GM12878 (cell line): ENCODE data around the gene IL5. TPM values are rescaled to one million over a fixed set of nuclear protein-coding genes. Genes with fewer than 3 reads are reported as not detected.
"Not testable (repeated sequence)": the region's sequence is repeated elsewhere in the genome, so short reads cannot be mapped to it uniquely, and the experiment has no call there.

Source experiments
- ATAC-seq: fragments of 200-7000 bp; cut with Tn5 transposase; 3 replicates; pipeline ENCODE4 v1.9.1; 2020; ENCODE audit warnings: mild to moderate bottlenecking, moderate library complexity
- BruUV-seq: library from RNA; stranded (reverse); fragments of 400-500 nt; replicated peaks from 2 replicates; lab custom pipeline; 2021; lab: Mats Ljungman, UMichigan
- CTCF ChIA-PET: fragments of 300-600 bp; sonication (Branson Sonifier 250); formaldehyde crosslinking; extraction: SDS; loops from one replicate; lab custom pipeline; 2021; ENCODE audit warnings: inconsistent platforms; lab: Yijun Ruan, JAX
- POLR2A ChIA-PET: fragments of 350-600 bp; formaldehyde crosslinking; extraction: SDS; loops from one replicate; lab custom pipeline; 2021; ENCODE audit warnings: inconsistent platforms; lab: Charles Lee
- RAD21 ChIA-PET: fragments of 300-600 bp; sonication (Branson Sonifier 250); formaldehyde crosslinking; loops from one replicate; lab custom pipeline; 2023; ENCODE audit warnings: antibody characterized with exemption; ENCODE audit not compliant: unreplicated experiment; lab: Charles Lee
- SMC1A ChIA-PET: fragments of 300-600 bp; sonication (Branson Sonifier 250); formaldehyde crosslinking; loops from one replicate; lab custom pipeline; 2023; ENCODE audit not compliant: unreplicated experiment, uncharacterized antibody; lab: Charles Lee
- DNase-seq: peaks from one replicate; pipeline ENCODE4 v3.0.0-alpha.2; 2011; ENCODE audit warnings: low read depth, low spot score
- FAIRE-seq: peaks from 3 replicates; lab custom pipeline; 2011; peaks lifted over from hg19 to GRCh38; lab: Jason Lieb, UNC
- H2AFZ ChIP-seq: 2 replicates; pipeline ENCODE4 v1.6.0; 2011; ENCODE audit warnings: low read depth, low read length, control low read depth; ENCODE audit not compliant: control insufficient read depth
- H3K27ac ChIP-seq: 2 replicates; pipeline ENCODE4 v1.5.1; 2011; ENCODE audit warnings: control low read depth; ENCODE audit not compliant: control insufficient read depth, insufficient read depth
- H3K27me3 ChIP-seq, 2 experiments: replicated peaks in 1 of 2; 2 replicates each; pipeline versions ENCODE4 v1.6.0 to v1.6.1; 2011; ENCODE audit warnings: low read length in 1 of 2; ENCODE audit not compliant: control insufficient read depth in 2 of 2, insufficient read depth in 2 of 2
- H3K36me3 ChIP-seq, 2 experiments: 2 replicates each; pipeline ENCODE4 v1.5.1; 2011; ENCODE audit warnings: low read length in 1 of 2; ENCODE audit not compliant: control insufficient read depth in 2 of 2, insufficient read depth in 2 of 2
- H3K4me1 ChIP-seq: 2 replicates; pipeline ENCODE4 v1.6.1; 2011; ENCODE audit warnings: mild to moderate bottlenecking, low read length, moderate library complexity, mixed read lengths; ENCODE audit not compliant: control insufficient read depth, insufficient read depth
- H3K4me2 ChIP-seq: 2 replicates; pipeline ENCODE4 v1.6.0; 2011; ENCODE audit warnings: control low read depth; ENCODE audit not compliant: control insufficient read depth, insufficient read depth
- H3K4me3 ChIP-seq: fragments of 200-600 bp; sonication (generic); 2 replicates; pipeline ENCODE4 v1.5.1; 2016
- H3K79me2 ChIP-seq: 2 replicates; pipeline ENCODE4 v1.6.0; 2011; ENCODE audit warnings: low read length; ENCODE audit not compliant: control insufficient read depth, insufficient read depth
- H3K9ac ChIP-seq: 2 replicates; pipeline ENCODE4 v1.8.0; 2011; ENCODE audit warnings: low read length, control low read depth, mixed read lengths; ENCODE audit not compliant: control insufficient read depth, insufficient read depth
- H3K9me3 ChIP-seq: replicated peaks from 3 replicates; pipeline ENCODE4 v1.5.1; 2011; ENCODE audit warnings: mild to moderate bottlenecking, low read length; ENCODE audit not compliant: control insufficient read depth, insufficient read depth
- H4K20me1 ChIP-seq: 2 replicates; pipeline ENCODE4 v1.6.0; 2011; ENCODE audit not compliant: control insufficient read depth, insufficient read depth
- CBX5 ChIP-seq: sonication (generic); IDR thresholded peaks from 2 replicates; pipeline ENCODE4 v1.6.1; 2016; ENCODE audit warnings: low read depth, moderate library complexity, mild to moderate bottlenecking, inconsistent platforms
- CEBPZ ChIP-seq: fragments of 150-350 bp; IDR thresholded peaks from 2 replicates; pipeline ENCODE4 v1.6.1; 2016; ENCODE audit warnings: low read depth, low read length
- YY1 ChIP-seq: IDR thresholded peaks from 2 replicates; pipeline ENCODE4 v1.6.1; 2011; ENCODE audit warnings: low read depth, mild to moderate bottlenecking, low read length
- ZBTB33 ChIP-seq: fragments of 450-650 bp; IDR thresholded peaks from 2 replicates; pipeline ENCODE4 v1.6.1; 2017; ENCODE audit warnings: mild to moderate bottlenecking
- WGBS: methylation state at CpG from one replicate; pipeline ENCODE4 v1.1.6; 2016; ENCODE audit warnings: low lambda C conversion rate; ENCODE audit not compliant: insufficient replicate concordance, insufficient coverage; ENCODE audit errors: missing lambda C conversion rate; 5-methylcytosine and 5-hydroxymethylcytosine counted together
- in situ Hi-C: fragments of 300-500 bp; cut with MboI; formaldehyde crosslinking; loops from 9 replicates; pipeline ENCODE4 v1.14.3; 2018; ENCODE audit warnings: mixed read lengths
- intact Hi-C: fragments of 100-400 bp; cut with micrococcal nuclease; formaldehyde crosslinking; loops from one replicate; pipeline ENCODE4 v1.14.2; 2022; ENCODE audit not compliant: unreplicated experiment
- polyA plus RNA-seq, 11 experiments: library from polyadenylated mRNA; depleted of rRNA in 4 of 11; unstranded in 6 of 11; stranded (reverse) in 5 of 11; fragments of >200 nt; fragmentation: Nextera tagmentation in 4 of 11; fragmentation: Illumina TruSeq in 1 of 11; extraction: Ambion mirVana in 4 of 11; extraction: Trizol in 1 of 11; gene quantifications; 1 replicate in 1 of 11; 2 replicates in 10 of 11; pipeline versions ENCODE4 v1.2.1 to v1.2.3, GENCODE V29; 2011 to 2016; ENCODE audit warnings: inconsistent platforms in 2 of 11, missing spikeins in 2 of 11, low read depth in 1 of 11
- total RNA-seq, 4 experiments: library from RNA; depleted of rRNA in 3 of 4; stranded (reverse); fragments of >200 nt in 3 of 4; fragmentation: Illumina TruSeq in 1 of 4; extraction: Trizol in 1 of 4; gene quantifications; 2 replicates each; pipeline versions ENCODE4 v1.2.1 to v1.2.3, GENCODE V29; 2013 to 2021
- TF ChIP-seq, protein P1 (sequence below): fragments of 450-650 bp; IDR thresholded peaks from 2 replicates; pipeline ENCODE4 v1.6.1; 2017; ENCODE audit warnings: mild to moderate bottlenecking, moderate library complexity

IL5 gene
- total and polyA plus RNA-seq, 10 of the 15 experiments (the other 5 are each of a cell fraction or from before 2014, with no cell fraction given), result not detected

DNA sequence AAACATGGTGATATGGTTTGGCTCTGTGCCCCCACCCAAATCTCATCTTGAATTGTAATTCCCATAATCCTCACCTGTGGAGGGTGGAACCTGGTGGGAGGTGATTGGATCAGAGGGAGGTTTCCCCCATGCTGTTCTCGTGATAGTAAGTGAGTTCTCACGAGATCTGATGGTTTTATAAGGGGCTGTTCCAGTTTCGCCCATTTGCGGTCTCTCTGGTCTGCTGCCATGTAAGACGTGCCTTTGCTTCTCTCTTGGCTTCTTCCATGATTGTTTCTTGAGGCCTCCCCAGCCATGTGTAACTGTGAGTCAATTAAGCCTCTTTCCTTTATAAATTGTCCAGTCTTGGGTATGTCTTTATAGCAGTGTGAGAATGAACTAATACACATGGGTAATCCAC, 18.4 kb downstream of the IL5 start:
- not testable (repeated sequence) for BruUV-seq, H3K79me2 ChIP-seq, H2AFZ ChIP-seq, H3K27me3 ChIP-seq, H3K4me3 ChIP-seq, H3K36me3 ChIP-seq, DNase-seq, ATAC-seq, H3K9ac ChIP-seq, FAIRE-seq, H4K20me1 ChIP-seq
- Histone ChIP-seq H3K4me2 (peak overlapping the region; percentile 60), H3K9me3 (peaks cover 37% of the 10 kb centered on the region), H3K4me1 (peaks cover 38% of the 10 kb centered on the region), H3K27ac (peak overlapping the region; percentile 84)
- ChIA-PET POLR2A (interaction anchor here (0.7 to 1.0 kb wide), 2 partner anchors 111 to 139 kb away, joined by 3 read pairs; no protein-coding TSS in a partner anchor), RAD21 (interaction anchor here (1.2 to 4.8 kb wide), 8 partner anchors 19 to 295 kb away, joined by 3 to 88 read pairs (median 9); partner anchors contain the start of gene CCNI2), CTCF (interaction anchor here (0.9 to 4.8 kb wide), 18 partner anchors 19 to 358 kb away, joined by 3 to 101 read pairs (median 10); partner anchors contain the start of genes KIF3A and SHROOM1), SMC1A (interaction anchor here (1.2 to 4.8 kb wide), 7 partner anchors 16 to 295 kb away, joined by 3 to 75 read pairs (median 12); no protein-coding TSS in a partner anchor)
- intact Hi-C loops, result loop anchor here (5.0 kb wide), 5 partner anchors 62 to 227 kb away; partner anchors contain the start of gene KIF3A
- in situ Hi-C loops, result loop anchor here (10.0 kb wide), 1 partner anchor 300 kb away; no protein-coding TSS in a partner anchor
- TF ChIP-seq CBX5, result peak; percentile 68; the same call in 1 of the 2 replicates
- TF ChIP-seq CEBPZ, result peak; percentile 49; the same call in 1 of the 2 replicates
- TF ChIP-seq ZBTB33, result peak; percentile 84
- peak; percentile 65 for TF ChIP-seq YY1
- TF ChIP-seq, protein P1, sequence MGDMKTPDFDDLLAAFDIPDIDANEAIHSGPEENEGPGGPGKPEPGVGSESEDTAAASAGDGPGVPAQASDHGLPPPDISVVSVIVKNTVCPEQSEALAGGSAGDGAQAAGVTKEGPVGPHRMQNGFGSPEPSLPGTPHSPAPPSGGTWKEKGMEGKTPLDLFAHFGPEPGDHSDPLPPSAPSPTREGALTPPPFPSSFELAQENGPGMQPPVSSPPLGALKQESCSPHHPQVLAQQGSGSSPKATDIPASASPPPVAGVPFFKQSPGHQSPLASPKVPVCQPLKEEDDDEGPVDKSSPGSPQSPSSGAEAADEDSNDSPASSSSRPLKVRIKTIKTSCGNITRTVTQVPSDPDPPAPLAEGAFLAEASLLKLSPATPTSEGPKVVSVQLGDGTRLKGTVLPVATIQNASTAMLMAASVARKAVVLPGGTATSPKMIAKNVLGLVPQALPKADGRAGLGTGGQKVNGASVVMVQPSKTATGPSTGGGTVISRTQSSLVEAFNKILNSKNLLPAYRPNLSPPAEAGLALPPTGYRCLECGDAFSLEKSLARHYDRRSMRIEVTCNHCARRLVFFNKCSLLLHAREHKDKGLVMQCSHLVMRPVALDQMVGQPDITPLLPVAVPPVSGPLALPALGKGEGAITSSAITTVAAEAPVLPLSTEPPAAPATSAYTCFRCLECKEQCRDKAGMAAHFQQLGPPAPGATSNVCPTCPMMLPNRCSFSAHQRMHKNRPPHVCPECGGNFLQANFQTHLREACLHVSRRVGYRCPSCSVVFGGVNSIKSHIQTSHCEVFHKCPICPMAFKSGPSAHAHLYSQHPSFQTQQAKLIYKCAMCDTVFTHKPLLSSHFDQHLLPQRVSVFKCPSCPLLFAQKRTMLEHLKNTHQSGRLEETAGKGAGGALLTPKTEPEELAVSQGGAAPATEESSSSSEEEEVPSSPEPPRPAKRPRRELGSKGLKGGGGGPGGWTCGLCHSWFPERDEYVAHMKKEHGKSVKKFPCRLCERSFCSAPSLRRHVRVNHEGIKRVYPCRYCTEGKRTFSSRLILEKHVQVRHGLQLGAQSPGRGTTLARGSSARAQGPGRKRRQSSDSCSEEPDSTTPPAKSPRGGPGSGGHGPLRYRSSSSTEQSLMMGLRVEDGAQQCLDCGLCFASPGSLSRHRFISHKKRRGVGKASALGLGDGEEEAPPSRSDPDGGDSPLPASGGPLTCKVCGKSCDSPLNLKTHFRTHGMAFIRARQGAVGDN, result peak; percentile 34; the same call in 1 of the 2 replicates
- WGBS, result 71% methylated on average over 5 of the region's 5 CpGs
